ENCODE data around the gene DYRK3. TPM values are rescaled to one million over a fixed set of nuclear protein-coding genes. Genes with fewer than 3 reads are reported as not detected.
"Not testable (repeated sequence)": the region's sequence is repeated elsewhere in the genome, so short reads cannot be mapped to it uniquely, and the experiment has no call there.

Gene DYRK3
- total and polyA plus RNA-seq, 12 donors, result 4.1 to 31.1 (median 20.8) TPM

GRCh38 chr1:206609229-206609991, 25.9 kb upstream of the DYRK3 start:
- peaks cover 0 to 68% (median 37%) of the 10 kb centered on the region in 9 donors for H3K36me3 ChIP-seq
- intact Hi-C loops (cut with DNase I), result loop anchor here in 1 of 10 donors (10.0 kb wide), 1 partner anchor 375 kb away; no protein-coding TSS in a partner anchor
- 56 to 57% methylated on average over 4 of the region's 4 CpGs for WGBS, 2 donors

GRCh38 chr1:206612129-206612876, 23.0 kb upstream of the DYRK3 start, which contains the start of gene EIF2D:
Gene EIF2D (minus strand): TSS chr1:206612465. CDS start chr1:206612342, 123 bp downstream.
- DNase-seq (peak; percentile 94 to 96), ATAC-seq (peak; percentile 97 to 99 (median 99))
- Histone ChIP-seq H3K36me3 (peaks cover 0 to 39% (median 21%) of the 10 kb centered on the region in 9 donors), H3K27me3 (no peaks in the 10 kb centered on the region), H3K27ac (peak within 1 kb of the TSS; percentile 57 to 95 (median 88)), H3K9me3 (no peaks in the 10 kb centered on the region), H3K4me3 (peak within 1 kb of the TSS; percentile 65 to 96 (median 74)), H3K4me1 (peaks cover 5 to 15% (median 10%) of the 10 kb centered on the region in 9 donors)
- WGBS, 2 donors, result 5 to 6% methylated on average over 48 of the region's 48 CpGs
- TF ChIP-seq, protein P1, sequence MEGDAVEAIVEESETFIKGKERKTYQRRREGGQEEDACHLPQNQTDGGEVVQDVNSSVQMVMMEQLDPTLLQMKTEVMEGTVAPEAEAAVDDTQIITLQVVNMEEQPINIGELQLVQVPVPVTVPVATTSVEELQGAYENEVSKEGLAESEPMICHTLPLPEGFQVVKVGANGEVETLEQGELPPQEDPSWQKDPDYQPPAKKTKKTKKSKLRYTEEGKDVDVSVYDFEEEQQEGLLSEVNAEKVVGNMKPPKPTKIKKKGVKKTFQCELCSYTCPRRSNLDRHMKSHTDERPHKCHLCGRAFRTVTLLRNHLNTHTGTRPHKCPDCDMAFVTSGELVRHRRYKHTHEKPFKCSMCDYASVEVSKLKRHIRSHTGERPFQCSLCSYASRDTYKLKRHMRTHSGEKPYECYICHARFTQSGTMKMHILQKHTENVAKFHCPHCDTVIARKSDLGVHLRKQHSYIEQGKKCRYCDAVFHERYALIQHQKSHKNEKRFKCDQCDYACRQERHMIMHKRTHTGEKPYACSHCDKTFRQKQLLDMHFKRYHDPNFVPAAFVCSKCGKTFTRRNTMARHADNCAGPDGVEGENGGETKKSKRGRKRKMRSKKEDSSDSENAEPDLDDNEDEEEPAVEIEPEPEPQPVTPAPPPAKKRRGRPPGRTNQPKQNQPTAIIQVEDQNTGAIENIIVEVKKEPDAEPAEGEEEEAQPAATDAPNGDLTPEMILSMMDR (IDR thresholded peaks at IDR 0.05), result peak in 8 of 9 donors; percentile 97 to 100 (median 99)
- intact Hi-C loops (cut with DNase I), result loop anchor here in 1 of 10 donors (5.0 kb wide), 1 partner anchor 365 kb away; no protein-coding TSS in a partner anchor

More at GRCh38 chr1:206609229-206609991, 25.9 kb upstream of the DYRK3 start:
- Histone ChIP-seq H3K9me3 (no peaks in the 10 kb centered on the region), H3K27me3 (no peaks in the 10 kb centered on the region), H3K4me3 (no peak overlapping the region), H3K4me1 (peaks cover 5 to 15% (median 10%) of the 10 kb centered on the region in 9 donors), H3K27ac (no peak overlapping the region)
- ATAC-seq (no peak), DNase-seq (no peak)
- TF ChIP-seq, protein P1 (IDR thresholded peaks at IDR 0.05), result no peak

GRCh38 chr1:206626396-206626795, 8.9 kb upstream of the DYRK3 start:
- H3K27ac ChIP-seq, DNase-seq, H3K9me3 ChIP-seq, H3K4me3 ChIP-seq, H3K4me1 ChIP-seq, ATAC-seq, H3K27me3 ChIP-seq, H3K36me3 ChIP-seq: not testable (repeated sequence)
- intact Hi-C loops (cut with DNase I), result loop anchor here in 3 of 10 donors (5.0 to 10.0 kb wide), 2 partner anchors 296 to 348 kb away; partner anchors contain the start of genes FCAMR (in 2 of the 3) and FCMR (in 1 of the 3)
- 87 to 99% methylated on average over 2 of the region's 2 CpGs for WGBS, 2 donors

DNA sequence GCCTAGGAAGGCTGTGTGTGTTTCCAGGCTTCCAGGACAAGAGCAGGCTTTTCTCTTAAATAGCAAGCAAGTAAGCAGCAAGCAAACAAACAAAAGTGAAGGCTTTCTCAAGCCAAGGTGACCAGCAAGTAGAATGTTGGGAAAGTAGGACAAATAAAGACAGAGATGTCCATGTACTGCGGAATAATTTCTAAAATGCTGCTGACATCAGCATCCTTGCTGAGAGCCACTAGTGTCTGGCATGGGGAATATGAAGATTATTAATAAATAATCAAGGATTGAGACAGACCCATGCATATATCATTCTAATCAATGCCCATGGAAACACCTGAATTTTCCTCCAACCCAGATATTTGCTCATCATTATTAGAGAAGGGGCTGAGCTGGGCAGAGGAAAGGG, 6.4 kb upstream of the DYRK3 start:
- no peaks in the 10 kb centered on the region for H3K27me3 ChIP-seq
- H3K4me3 ChIP-seq, result no peak overlapping the region
- no peak overlapping the region for H3K27ac ChIP-seq
- no peaks in the 10 kb centered on the region for H3K36me3 ChIP-seq
- TF ChIP-seq, protein P1 (IDR thresholded peaks at IDR 0.05), result no peak
- 0% methylated on average over 1 of the region's 1 CpG for WGBS, 2 donors
- ATAC-seq, result no peak
- H3K4me1 ChIP-seq, result peaks cover 0 to 15% (median 8%) of the 10 kb centered on the region in 9 donors
- H3K9me3 ChIP-seq, result no peaks in the 10 kb centered on the region
- intact Hi-C loops (cut with DNase I), result loop anchor here in 3 of 10 donors (5.0 to 10.0 kb wide), 2 partner anchors 293 to 346 kb away; partner anchors contain the start of genes FCAMR (in 2 of the 3) and FCMR (in 1 of the 3)
- DNase-seq, result no peak

All from heart right ventricle (tissue), 16 donors.